Effector memory CD8-positive, alpha-beta T cell (primary cell): ENCODE measurements around the gene MLIP.

Experiments
- ATAC-seq: fragments of 150-1000 bp; cut with Tn5 transposase; replicated peaks from 2 replicates; pipeline ENCODE4 v1.10.0; 2021; ENCODE audit warnings: mild to moderate bottlenecking, moderate library complexity
- DNase-seq, 3 experiments: peaks; one replicate each; pipeline ENCODE4 v3.0.0; 2021
- H3K27ac Mint-ChIP-seq, 2 donors: one replicate each; pipeline ENCODE4 v1.8.0; 2022; ENCODE audit warnings: mild to moderate bottlenecking in 2 of 2, mixed read lengths in 2 of 2, moderate library complexity in 2 of 2
- H3K27me3 Mint-ChIP-seq, 2 donors: one replicate each; pipeline ENCODE4 v1.8.0; 2022; ENCODE audit warnings: mixed read lengths in 2 of 2
- H3K36me3 Mint-ChIP-seq: one replicate; pipeline ENCODE4 v1.8.0; 2022; ENCODE audit warnings: mild to moderate bottlenecking, moderate library complexity, mixed read lengths; ENCODE audit not compliant: insufficient read depth
- H3K4me1 Mint-ChIP-seq, 2 donors: one replicate each; pipeline ENCODE4 v1.8.0; 2022; ENCODE audit warnings: low read depth in 2 of 2, mixed read lengths in 2 of 2
- H3K4me3 Mint-ChIP-seq, 2 donors: one replicate each; pipeline ENCODE4 v1.8.0; 2022; ENCODE audit warnings: mild to moderate bottlenecking in 2 of 2, mixed read lengths in 2 of 2, moderate library complexity in 2 of 2
- H3K9me3 Mint-ChIP-seq, 2 donors: one replicate each; pipeline ENCODE4 v1.8.0; 2022; ENCODE audit warnings: mixed read lengths in 2 of 2

MLIP gene

DNA sequence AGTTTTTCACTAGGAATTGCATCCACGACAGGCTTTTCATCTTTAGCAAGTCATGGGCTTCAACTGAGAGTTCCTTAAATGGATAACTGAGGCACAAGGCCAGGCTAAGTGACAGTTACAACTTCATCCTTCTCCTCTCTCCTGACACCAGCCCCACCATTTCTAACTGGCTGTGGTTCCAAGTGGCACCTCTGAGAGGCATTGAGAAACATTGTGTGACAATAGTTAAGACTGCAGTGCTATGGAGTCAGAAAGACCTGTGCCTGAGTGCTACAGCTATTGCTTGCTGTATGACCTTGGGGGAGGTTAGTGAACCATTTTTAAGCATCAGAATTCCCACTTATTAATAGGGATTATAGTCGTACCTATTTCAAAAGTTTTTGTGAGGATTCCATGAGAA lies 26.2 kb upstream of the MLIP start:
- no peaks in the 10 kb centered on the region for H3K27me3 Mint-ChIP-seq
- H3K36me3 Mint-ChIP-seq, result peaks cover 3% of the 10 kb centered on the region
- no peak for ATAC-seq
- H3K27ac Mint-ChIP-seq, result no peak overlapping the region
- H3K4me1 Mint-ChIP-seq, result no peaks in the 10 kb centered on the region
- no peak for DNase-seq
- no peak overlapping the region for H3K4me3 Mint-ChIP-seq
- peaks cover 0 to 3% of the 10 kb centered on the region in 2 donors for H3K9me3 Mint-ChIP-seq

DNA sequence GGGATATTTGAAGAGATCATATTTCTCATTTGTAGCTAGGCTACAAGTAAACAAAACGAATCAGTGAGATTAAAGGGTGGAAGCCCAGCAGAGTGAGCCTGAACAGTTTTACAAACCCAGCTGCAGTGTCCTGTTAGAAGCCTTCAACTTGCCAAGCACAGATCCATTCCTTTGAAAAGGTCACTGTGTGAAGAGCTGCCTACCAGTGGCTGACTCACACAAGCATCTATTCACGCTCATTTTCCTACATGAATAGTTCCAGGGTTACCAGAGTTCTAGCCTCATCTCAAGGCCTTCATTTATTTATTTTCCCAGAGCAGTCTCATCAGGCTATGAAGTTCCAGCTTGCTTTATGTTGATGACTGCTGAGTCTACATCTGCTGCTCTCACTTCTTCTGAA lies 25.7 kb upstream of the MLIP start:
- Mint-ChIP-seq H3K36me3 (peaks cover 3% of the 10 kb centered on the region), H3K4me1 (no peaks in the 10 kb centered on the region), H3K4me3 (no peak overlapping the region), H3K27me3 (no peaks in the 10 kb centered on the region), H3K9me3 (peaks cover 0 to 6% of the 10 kb centered on the region in 2 donors), H3K27ac (no peak overlapping the region)
- DNase-seq, result no peak
- ATAC-seq, result no peak

DNA sequence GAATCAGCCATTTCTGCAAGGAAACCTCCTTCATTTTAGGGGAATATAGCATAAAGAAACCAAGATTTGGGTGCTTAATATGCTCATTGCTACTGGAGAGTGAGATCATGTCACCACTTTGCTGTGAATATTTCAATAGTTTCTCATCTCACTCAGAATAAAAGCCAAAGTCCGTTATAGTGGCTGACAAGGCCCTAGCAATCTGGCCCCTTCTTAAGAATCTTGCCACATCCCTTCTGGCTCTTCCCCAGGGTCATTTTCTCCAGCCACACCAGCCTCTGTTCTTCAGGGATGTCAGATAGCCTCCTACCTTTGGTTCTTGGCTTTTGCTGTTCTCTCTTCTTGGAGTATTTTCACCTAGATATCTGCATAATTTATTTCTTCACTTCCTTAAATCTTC lies 24.8 kb upstream of the MLIP start:
- Mint-ChIP-seq H3K27ac (no peak overlapping the region), H3K36me3 (peaks cover 2% of the 10 kb centered on the region), H3K27me3 (no peaks in the 10 kb centered on the region), H3K4me3 (no peak overlapping the region), H3K9me3 (peaks cover 0 to 6% of the 10 kb centered on the region in 2 donors), H3K4me1 (no peaks in the 10 kb centered on the region)
- no peak for DNase-seq
- no peak for ATAC-seq

DNA sequence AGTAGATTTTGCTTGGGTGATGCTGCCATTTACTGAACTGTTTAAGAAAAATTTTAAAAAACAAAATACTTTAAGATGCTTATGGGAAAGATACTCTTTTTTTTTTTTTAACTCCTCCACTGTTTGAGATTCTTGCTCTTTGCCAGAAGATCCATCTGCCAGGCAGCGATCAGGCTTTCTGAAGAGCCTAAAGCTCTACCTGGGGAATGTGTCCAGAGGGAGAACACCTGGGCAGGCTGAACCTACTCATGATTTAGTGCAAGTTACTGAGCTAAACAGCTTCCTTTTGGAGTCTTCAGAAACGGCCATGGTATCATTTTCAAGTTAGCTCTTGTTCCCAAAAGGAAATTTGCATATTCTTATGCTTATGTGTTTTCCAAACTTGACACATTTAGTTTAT lies 23.5 kb upstream of the MLIP start:
- Mint-ChIP-seq H3K27ac (no peak overlapping the region), H3K27me3 (no peaks in the 10 kb centered on the region), H3K36me3 (no peaks in the 10 kb centered on the region), H3K4me1 (no peaks in the 10 kb centered on the region), H3K9me3 (peaks cover 0 to 6% of the 10 kb centered on the region in 2 donors), H3K4me3 (no peak overlapping the region)
- DNase-seq (no peak), ATAC-seq (no peak)

DNA sequence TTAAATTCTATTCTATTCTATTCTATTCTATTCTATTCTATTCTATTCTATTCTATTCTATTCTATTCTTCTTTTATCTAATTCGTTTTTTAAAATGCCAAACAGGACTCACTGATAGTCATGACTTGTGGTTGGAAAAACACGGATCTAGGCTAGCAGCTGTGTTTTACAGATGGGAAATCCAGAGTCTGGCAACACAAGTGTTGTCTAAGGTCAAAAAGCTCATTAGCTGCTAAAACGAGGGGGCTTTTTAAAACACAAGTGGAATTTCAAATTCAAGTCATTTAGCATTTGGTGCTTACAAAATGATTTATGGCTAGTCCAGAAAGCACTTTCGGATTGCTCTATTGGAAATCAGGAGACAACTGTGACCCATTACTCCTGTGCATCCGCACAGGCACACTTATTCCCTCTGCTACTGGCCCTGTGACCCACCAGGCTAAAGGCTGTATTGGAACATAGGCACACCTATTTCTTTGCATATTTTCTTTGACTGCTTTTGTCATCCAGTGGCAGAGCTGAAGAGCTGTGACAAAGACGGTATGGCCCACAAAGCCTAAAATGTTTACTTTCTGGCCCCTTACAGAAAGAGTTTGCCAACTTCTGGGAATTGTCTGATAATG lies 17.8 kb upstream of the MLIP start:
- no peaks in the 10 kb centered on the region for H3K4me1 Mint-ChIP-seq
- H3K4me3 Mint-ChIP-seq, result no peak overlapping the region
- peaks cover 0 to 5% of the 10 kb centered on the region in 2 donors for H3K9me3 Mint-ChIP-seq
- peaks cover 2% of the 10 kb centered on the region for H3K36me3 Mint-ChIP-seq
- ATAC-seq, result no peak
- no peak overlapping the region for H3K27ac Mint-ChIP-seq
- H3K27me3 Mint-ChIP-seq, result no peaks in the 10 kb centered on the region
- no peak for DNase-seq

DNA sequence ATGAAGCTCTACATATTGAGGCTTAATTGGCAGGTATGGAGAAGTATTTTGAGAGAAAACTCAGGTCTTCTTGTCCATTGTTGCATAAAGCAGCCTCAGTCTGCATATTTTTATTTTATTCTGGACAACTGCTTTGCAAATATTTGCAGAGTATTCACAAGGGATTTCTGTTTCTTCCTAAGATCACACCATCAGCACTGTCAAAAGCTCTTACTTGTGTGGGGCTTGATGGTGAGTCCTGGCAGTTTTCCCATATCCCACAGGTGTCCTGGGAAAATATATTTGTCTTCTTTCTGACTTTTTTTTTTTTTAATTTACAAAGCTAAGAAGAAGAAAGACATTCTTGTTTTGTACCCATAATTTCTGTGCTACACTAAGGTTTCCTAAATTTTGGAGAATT lies 16.9 kb upstream of the MLIP start:
- no peak for DNase-seq
- Mint-ChIP-seq H3K9me3 (peaks cover 0 to 5% of the 10 kb centered on the region in 2 donors), H3K27ac (no peak overlapping the region), H3K4me1 (no peaks in the 10 kb centered on the region), H3K4me3 (no peak overlapping the region), H3K36me3 (peaks cover 2% of the 10 kb centered on the region), H3K27me3 (no peaks in the 10 kb centered on the region)
- no peak for ATAC-seq

DNA sequence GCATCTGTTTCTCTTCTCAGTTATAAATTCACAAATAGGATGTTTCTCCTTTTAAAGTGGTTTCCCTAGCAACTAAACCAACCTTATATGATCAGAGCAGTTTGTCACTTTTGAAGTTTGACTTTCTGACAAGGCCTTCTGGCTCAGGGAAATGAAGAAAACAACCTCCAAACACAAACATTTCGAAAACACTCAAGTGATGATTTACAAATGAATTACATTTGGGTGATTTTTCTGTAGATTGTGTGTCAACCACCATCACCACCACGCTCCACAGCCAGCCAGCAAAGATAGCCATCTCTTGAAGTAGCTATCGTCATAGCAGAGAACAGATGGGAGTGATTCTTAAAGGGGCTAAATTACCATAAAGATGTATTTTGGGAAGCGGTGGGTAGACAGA lies 16.5 kb upstream of the MLIP start:
- H3K27ac Mint-ChIP-seq, result no peak overlapping the region
- ATAC-seq (no peak), DNase-seq (no peak)
- peaks cover 0 to 5% of the 10 kb centered on the region in 2 donors for H3K9me3 Mint-ChIP-seq
- H3K36me3 Mint-ChIP-seq, result peaks cover 2% of the 10 kb centered on the region
- no peaks in the 10 kb centered on the region for H3K4me1 Mint-ChIP-seq
- no peak overlapping the region for H3K4me3 Mint-ChIP-seq
- H3K27me3 Mint-ChIP-seq, result no peaks in the 10 kb centered on the region

DNA sequence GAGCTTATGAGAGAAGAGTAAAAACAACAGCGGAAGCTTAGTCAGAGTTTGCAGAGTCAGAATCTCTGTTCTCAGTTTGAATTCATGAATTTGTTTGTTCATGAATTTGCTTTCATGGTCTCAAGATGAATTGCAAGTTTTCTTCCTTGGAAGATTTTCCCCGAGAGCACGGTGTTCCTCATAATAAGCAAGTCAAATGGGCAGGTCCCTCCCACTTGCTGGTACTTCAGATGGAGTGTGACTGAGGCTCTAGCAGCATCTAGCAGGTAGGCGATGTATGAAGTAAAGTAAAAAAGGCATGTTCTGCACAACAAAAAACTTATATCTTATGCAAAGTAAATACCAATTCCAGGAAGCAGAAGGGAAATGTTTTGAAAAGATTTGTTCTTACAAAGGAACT lies 15.5 kb upstream of the MLIP start:
- Mint-ChIP-seq H3K27ac (no peak overlapping the region), H3K36me3 (peaks cover 2% of the 10 kb centered on the region), H3K4me1 (no peaks in the 10 kb centered on the region), H3K27me3 (no peaks in the 10 kb centered on the region), H3K9me3 (peaks cover 0 to 2% of the 10 kb centered on the region in 2 donors), H3K4me3 (no peak overlapping the region)
- DNase-seq (no peak), ATAC-seq (no peak)

DNA sequence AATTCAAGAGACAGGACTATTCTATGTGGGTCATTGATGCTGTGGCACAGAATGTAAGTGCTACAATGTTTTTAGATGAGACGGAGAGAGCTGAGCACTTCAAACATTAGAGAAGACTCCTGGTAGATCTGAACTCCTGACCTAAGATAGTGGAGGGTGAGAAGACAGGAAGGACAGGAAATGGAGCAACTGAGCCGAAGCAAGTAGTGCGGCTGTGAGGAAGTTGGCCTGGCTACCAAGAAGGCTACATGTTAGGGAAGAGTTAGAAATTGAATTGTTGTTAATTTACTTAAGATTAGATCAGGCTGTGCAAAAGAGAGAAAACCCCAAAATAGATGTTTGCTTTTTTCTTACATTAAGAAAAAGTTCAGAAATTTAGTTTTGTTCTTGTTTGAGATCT lies 14.4 kb upstream of the MLIP start:
- Mint-ChIP-seq H3K36me3 (peaks cover 2% of the 10 kb centered on the region), H3K4me1 (no peaks in the 10 kb centered on the region), H3K27me3 (no peaks in the 10 kb centered on the region), H3K9me3 (peaks cover 0 to 2% of the 10 kb centered on the region in 2 donors), H3K4me3 (no peak overlapping the region), H3K27ac (no peak overlapping the region)
- DNase-seq (no peak), ATAC-seq (no peak)

DNA sequence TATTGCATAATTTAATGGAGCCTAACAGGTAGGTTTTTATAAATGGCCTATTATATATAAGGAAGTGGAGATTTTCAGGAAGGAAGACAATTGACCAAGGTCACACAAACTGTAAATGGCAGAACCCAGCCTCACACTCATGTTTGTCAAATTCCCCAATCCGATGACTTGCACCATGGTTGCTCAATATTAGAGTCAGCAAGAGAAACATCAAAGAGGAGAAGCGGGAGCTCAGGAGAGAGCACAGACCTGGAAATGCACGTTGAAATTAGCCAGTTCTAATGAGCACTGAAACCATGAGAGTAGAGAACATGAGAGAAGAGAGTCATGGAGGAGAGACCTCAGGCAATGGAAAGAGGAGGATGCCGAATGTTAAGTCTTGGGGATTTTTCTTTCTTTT lies 13.5 kb upstream of the MLIP start:
- Mint-ChIP-seq H3K36me3 (peaks cover 2% of the 10 kb centered on the region), H3K27ac (no peak overlapping the region)

DNA sequence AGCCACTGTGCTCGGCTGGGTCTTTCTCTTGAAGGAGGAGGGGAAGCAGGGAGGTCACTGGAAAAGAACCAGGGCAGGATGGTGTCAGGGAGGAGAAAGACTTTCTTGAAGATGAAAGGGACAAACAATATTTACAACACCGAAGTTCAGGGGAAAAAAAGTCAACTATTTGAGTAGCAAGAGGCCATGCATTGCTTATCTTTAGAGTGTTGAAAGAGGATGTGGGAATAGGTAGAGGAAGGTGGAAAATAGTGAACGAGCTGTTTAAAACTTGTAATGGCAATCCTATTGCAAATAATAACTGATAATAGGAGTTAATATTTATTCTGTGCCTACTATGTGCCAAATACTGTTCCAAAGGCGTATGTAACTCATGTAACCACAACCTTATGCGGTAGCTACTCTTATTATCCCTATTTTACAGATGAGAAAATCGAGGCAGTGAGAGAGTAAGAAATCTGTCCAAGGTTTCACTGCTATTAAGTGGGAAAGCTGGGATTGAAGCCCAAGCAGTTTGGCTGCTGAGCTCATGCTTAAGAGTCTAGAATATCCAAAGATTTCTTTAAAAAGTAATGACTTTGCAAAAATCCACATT lies 12.7 kb upstream of the MLIP start:
- Mint-ChIP-seq H3K4me3 (no peak overlapping the region), H3K27ac (no peak overlapping the region), H3K4me1 (no peaks in the 10 kb centered on the region), H3K27me3 (no peaks in the 10 kb centered on the region), H3K36me3 (peaks cover 2% of the 10 kb centered on the region), H3K9me3 (peaks cover 0 to 2% of the 10 kb centered on the region in 2 donors)
- ATAC-seq (no peak), DNase-seq (no peak)

More for the DNA sequence above, 13.5 kb upstream of the MLIP start:
- Mint-ChIP-seq H3K27me3 (no peaks in the 10 kb centered on the region), H3K4me3 (no peak overlapping the region), H3K9me3 (peaks cover 0 to 2% of the 10 kb centered on the region in 2 donors), H3K4me1 (no peaks in the 10 kb centered on the region)
- no peak for DNase-seq
- ATAC-seq, result no peak

DNA sequence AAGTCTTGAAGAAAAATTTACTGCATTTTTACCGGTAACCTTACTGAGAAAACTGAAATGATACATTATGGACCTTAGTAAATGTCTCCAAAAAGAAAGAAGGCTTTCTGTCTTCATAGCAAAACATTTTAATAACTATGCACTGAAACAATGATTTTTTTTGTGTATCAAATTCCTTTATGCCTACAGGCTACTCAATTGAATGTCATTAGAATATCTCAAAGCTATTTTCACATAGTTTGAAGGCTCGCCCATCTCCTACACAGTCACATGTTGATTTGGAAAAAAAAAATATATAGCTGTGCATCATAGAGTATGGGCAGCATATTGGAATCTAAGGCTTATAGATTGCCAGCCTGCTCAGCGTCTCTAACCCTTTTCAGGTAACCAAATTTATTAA lies 12.0 kb upstream of the MLIP start:
- no peak overlapping the region for H3K4me3 Mint-ChIP-seq
- H3K4me1 Mint-ChIP-seq, result no peaks in the 10 kb centered on the region
- H3K27ac Mint-ChIP-seq, result no peak overlapping the region
- ATAC-seq, result no peak
- peaks cover 2% of the 10 kb centered on the region for H3K36me3 Mint-ChIP-seq
- no peak for DNase-seq
- peaks cover 0 to 2% of the 10 kb centered on the region in 2 donors for H3K9me3 Mint-ChIP-seq
- no peaks in the 10 kb centered on the region for H3K27me3 Mint-ChIP-seq

DNA sequence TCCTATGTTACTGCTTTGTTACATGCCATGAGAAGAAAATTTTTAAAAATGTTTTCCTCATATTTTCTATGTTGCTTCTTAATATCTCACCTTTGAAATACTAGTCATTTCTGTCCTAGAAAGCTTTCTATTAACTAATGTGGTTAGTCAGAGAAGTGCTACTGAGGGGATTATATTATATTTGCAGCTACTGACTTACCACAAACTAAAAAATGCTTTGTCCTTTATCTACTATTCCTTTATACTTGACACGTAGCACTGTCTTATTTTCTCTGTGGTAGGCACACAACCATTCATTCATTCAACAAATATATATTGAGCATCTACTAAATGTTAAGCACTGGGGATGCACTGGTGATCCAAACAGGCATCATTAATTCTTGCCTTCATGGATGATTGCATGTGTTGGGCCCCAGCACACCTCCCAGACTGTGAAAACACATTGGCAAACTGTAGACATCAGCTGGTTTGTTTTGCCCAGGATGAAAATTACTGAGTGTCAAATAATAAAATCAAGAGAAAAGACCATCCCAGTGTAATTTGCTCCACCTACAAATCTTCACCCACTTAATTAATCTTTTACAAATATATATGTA lies 10.7 kb upstream of the MLIP start:
- H3K4me1 Mint-ChIP-seq, result no peaks in the 10 kb centered on the region
- H3K36me3 Mint-ChIP-seq, result peaks cover 2% of the 10 kb centered on the region
- H3K9me3 Mint-ChIP-seq, result peaks cover 0 to 2% of the 10 kb centered on the region in 2 donors
- no peak overlapping the region for H3K4me3 Mint-ChIP-seq
- DNase-seq, result no peak
- H3K27ac Mint-ChIP-seq, result no peak overlapping the region
- ATAC-seq, result no peak
- H3K27me3 Mint-ChIP-seq, result no peaks in the 10 kb centered on the region

DNA sequence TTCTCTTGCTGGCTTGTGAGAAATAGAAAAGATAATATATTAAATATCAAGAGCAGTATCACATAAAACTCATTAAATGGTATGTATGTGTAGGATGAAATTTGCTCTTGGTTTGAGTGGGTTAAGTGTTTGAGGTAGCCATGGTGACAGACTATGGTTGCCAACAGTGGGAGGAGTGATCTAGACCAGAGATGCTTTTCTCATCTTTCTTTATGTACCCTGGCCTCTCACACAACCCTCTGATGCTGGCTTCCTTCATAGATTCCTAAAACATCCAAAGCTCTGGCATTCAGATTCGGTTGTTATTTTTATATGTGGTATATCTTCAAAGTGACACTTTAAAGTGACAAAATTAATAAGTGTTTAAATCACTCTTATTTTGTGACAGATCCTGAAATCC lies 9.0 kb upstream of the MLIP start:
- Mint-ChIP-seq H3K4me1 (no peaks in the 10 kb centered on the region), H3K9me3 (peaks cover 0 to 7% of the 10 kb centered on the region in 2 donors), H3K27ac (no peak overlapping the region), H3K4me3 (no peak overlapping the region), H3K36me3 (no peaks in the 10 kb centered on the region), H3K27me3 (no peaks in the 10 kb centered on the region)
- DNase-seq (no peak), ATAC-seq (no peak)
